ENCODE results near the gene RGS9.

RGS9 gene

GRCh38 chr17:65163990-65164495 lies 26.9 kb downstream of the RGS9 start:
- Histone ChIP-seq H3K4me1 (ENCODE audit: control insufficient read depth, insufficient read depth, low read length) (no peaks in the 10 kb centered on the region), H3K4me3 (ENCODE audit: low read depth, low read length) (no peak overlapping the region), H3K9ac (ENCODE audit: low read depth, low read length) (no peak overlapping the region), H3K27me3 (ENCODE audit: control insufficient read depth, insufficient read depth, low read length) (no peaks in the 10 kb centered on the region), H3K36me3 (ENCODE audit: control insufficient read depth, insufficient read depth, low read length) (no peaks in the 10 kb centered on the region), H3K9me3 (ENCODE audit: control insufficient read depth, insufficient read depth, low read length) (no peaks in the 10 kb centered on the region)

- Histone ChIP-seq H3K4me1 (ENCODE audit: control insufficient read depth, insufficient read depth, low read length) (no peaks in the 10 kb centered on the region), H3K4me3 (ENCODE audit: low read depth, low read length) (no peak overlapping the region), H3K27me3 (ENCODE audit: control insufficient read depth, insufficient read depth, low read length) (no peaks in the 10 kb centered on the region), H3K36me3 (ENCODE audit: control insufficient read depth, insufficient read depth, low read length) (no peaks in the 10 kb centered on the region), H3K9ac (ENCODE audit: low read depth, low read length) (no peak overlapping the region), H3K9me3 (ENCODE audit: control insufficient read depth, insufficient read depth, low read length) (no peaks in the 10 kb centered on the region)
Observed at GRCh38 chr17:65166787-65167186, 29.6 kb downstream of the RGS9 start.

GRCh38 chr17:65167566-65167965 lies 30.4 kb downstream of the RGS9 start:
- Histone ChIP-seq H3K27me3 (ENCODE audit: control insufficient read depth, insufficient read depth, low read length) (no peaks in the 10 kb centered on the region), H3K36me3 (ENCODE audit: control insufficient read depth, insufficient read depth, low read length) (no peaks in the 10 kb centered on the region), H3K4me3 (ENCODE audit: low read depth, low read length) (no peak overlapping the region), H3K9me3 (ENCODE audit: control insufficient read depth, insufficient read depth, low read length) (no peaks in the 10 kb centered on the region), H3K4me1 (ENCODE audit: control insufficient read depth, insufficient read depth, low read length) (no peaks in the 10 kb centered on the region), H3K9ac (ENCODE audit: low read depth, low read length) (no peak overlapping the region)

- no peak overlapping the region for H3K4me3 ChIP-seq (ENCODE audit: low read depth, low read length)
- no peak overlapping the region for H3K9ac ChIP-seq (ENCODE audit: low read depth, low read length)
- H3K36me3 ChIP-seq (ENCODE audit: control insufficient read depth, insufficient read depth, low read length): no peaks in the 10 kb centered on the region
- H3K4me1 ChIP-seq (ENCODE audit: control insufficient read depth, insufficient read depth, low read length): no peaks in the 10 kb centered on the region
- no peaks in the 10 kb centered on the region for H3K9me3 ChIP-seq (ENCODE audit: control insufficient read depth, insufficient read depth, low read length)
- H3K27me3 ChIP-seq (ENCODE audit: control insufficient read depth, insufficient read depth, low read length): no peaks in the 10 kb centered on the region
Observed at GRCh38 chr17:65169691-65170090, 32.5 kb downstream of the RGS9 start.

- no peak overlapping the region for H3K4me3 ChIP-seq (ENCODE audit: low read depth, low read length)
- H3K9ac ChIP-seq (ENCODE audit: low read depth, low read length): no peak overlapping the region
- no peaks in the 10 kb centered on the region for H3K4me1 ChIP-seq (ENCODE audit: control insufficient read depth, insufficient read depth, low read length)
- H3K36me3 ChIP-seq (ENCODE audit: control insufficient read depth, insufficient read depth, low read length): no peaks in the 10 kb centered on the region
- H3K27me3 ChIP-seq (ENCODE audit: control insufficient read depth, insufficient read depth, low read length): no peaks in the 10 kb centered on the region
- H3K9me3 ChIP-seq (ENCODE audit: control insufficient read depth, insufficient read depth, low read length): no peaks in the 10 kb centered on the region
Observed at GRCh38 chr17:65170839-65171238, 33.7 kb downstream of the RGS9 start.

GRCh38 chr17:65171752-65172151 lies 34.6 kb downstream of the RGS9 start:
- no peaks in the 10 kb centered on the region for H3K9me3 ChIP-seq (ENCODE audit: control insufficient read depth, insufficient read depth, low read length)
- H3K27me3 ChIP-seq (ENCODE audit: control insufficient read depth, insufficient read depth, low read length): no peaks in the 10 kb centered on the region
- no peaks in the 10 kb centered on the region for H3K4me1 ChIP-seq (ENCODE audit: control insufficient read depth, insufficient read depth, low read length)
- no peaks in the 10 kb centered on the region for H3K36me3 ChIP-seq (ENCODE audit: control insufficient read depth, insufficient read depth, low read length)
- H3K9ac ChIP-seq (ENCODE audit: low read depth, low read length): no peak overlapping the region
- no peak overlapping the region for H3K4me3 ChIP-seq (ENCODE audit: low read depth, low read length)

- Histone ChIP-seq H3K36me3 (ENCODE audit: control insufficient read depth, insufficient read depth, low read length) (no peaks in the 10 kb centered on the region), H3K9me3 (ENCODE audit: control insufficient read depth, insufficient read depth, low read length) (no peaks in the 10 kb centered on the region), H3K27me3 (ENCODE audit: control insufficient read depth, insufficient read depth, low read length) (no peaks in the 10 kb centered on the region), H3K9ac (ENCODE audit: low read depth, low read length) (no peak overlapping the region), H3K4me3 (ENCODE audit: low read depth, low read length) (no peak overlapping the region), H3K4me1 (ENCODE audit: control insufficient read depth, insufficient read depth, low read length) (no peaks in the 10 kb centered on the region)
Observed at GRCh38 chr17:65172496-65173136, 35.4 kb downstream of the RGS9 start.

- H3K9ac ChIP-seq (ENCODE audit: low read depth, low read length): no peak overlapping the region
- H3K36me3 ChIP-seq (ENCODE audit: control insufficient read depth, insufficient read depth, low read length): no peaks in the 10 kb centered on the region
- no peaks in the 10 kb centered on the region for H3K27me3 ChIP-seq (ENCODE audit: control insufficient read depth, insufficient read depth, low read length)
- H3K4me1 ChIP-seq (ENCODE audit: control insufficient read depth, insufficient read depth, low read length): no peaks in the 10 kb centered on the region
- H3K4me3 ChIP-seq (ENCODE audit: low read depth, low read length): no peak overlapping the region
- no peaks in the 10 kb centered on the region for H3K9me3 ChIP-seq (ENCODE audit: control insufficient read depth, insufficient read depth, low read length)
Observed at GRCh38 chr17:65173284-65173793, 36.2 kb downstream of the RGS9 start.

GRCh38 chr17:65173976-65174683 lies 37.0 kb downstream of the RGS9 start:
- Histone ChIP-seq H3K9ac (ENCODE audit: low read depth, low read length) (no peak overlapping the region), H3K9me3 (ENCODE audit: control insufficient read depth, insufficient read depth, low read length) (no peaks in the 10 kb centered on the region), H3K4me3 (ENCODE audit: low read depth, low read length) (no peak overlapping the region), H3K27me3 (ENCODE audit: control insufficient read depth, insufficient read depth, low read length) (no peaks in the 10 kb centered on the region), H3K36me3 (ENCODE audit: control insufficient read depth, insufficient read depth, low read length) (no peaks in the 10 kb centered on the region), H3K4me1 (ENCODE audit: control insufficient read depth, insufficient read depth, low read length) (no peaks in the 10 kb centered on the region)

- Histone ChIP-seq H3K4me1 (ENCODE audit: control insufficient read depth, insufficient read depth, low read length) (no peaks in the 10 kb centered on the region), H3K36me3 (ENCODE audit: control insufficient read depth, insufficient read depth, low read length) (no peaks in the 10 kb centered on the region), H3K4me3 (ENCODE audit: low read depth, low read length) (no peak overlapping the region), H3K27me3 (ENCODE audit: control insufficient read depth, insufficient read depth, low read length) (no peaks in the 10 kb centered on the region), H3K9ac (ENCODE audit: low read depth, low read length) (no peak overlapping the region), H3K9me3 (ENCODE audit: control insufficient read depth, insufficient read depth, low read length) (no peaks in the 10 kb centered on the region)
Observed at GRCh38 chr17:65174974-65175373, 37.8 kb downstream of the RGS9 start.

- Histone ChIP-seq H3K4me1 (ENCODE audit: control insufficient read depth, insufficient read depth, low read length) (no peaks in the 10 kb centered on the region), H3K4me3 (ENCODE audit: low read depth, low read length) (no peak overlapping the region), H3K9ac (ENCODE audit: low read depth, low read length) (no peak overlapping the region), H3K36me3 (ENCODE audit: control insufficient read depth, insufficient read depth, low read length) (no peaks in the 10 kb centered on the region), H3K27me3 (ENCODE audit: control insufficient read depth, insufficient read depth, low read length) (no peaks in the 10 kb centered on the region), H3K9me3 (ENCODE audit: control insufficient read depth, insufficient read depth, low read length) (no peaks in the 10 kb centered on the region)
Observed at GRCh38 chr17:65175952-65176351, 38.8 kb downstream of the RGS9 start.

Measured in iPS-15b (cell line).